HEK293 (cell line): ENCODE data around the gene ZNF574.

ENCODE experiments used
- BCL11A ChIP-seq: fragments of 450-650 bp; formaldehyde crosslinking; IDR thresholded peaks from 2 replicates; pipeline ENCODE4 v1.5.1; 2016; ENCODE audit warnings: low read depth, missing biosample characterization, missing genetic modification characterization
- CTCF ChIP-seq: fragments of 450-650 bp; formaldehyde crosslinking; IDR thresholded peaks from 2 replicates; pipeline ENCODE4 v1.5.1; 2016; ENCODE audit warnings: missing biosample characterization, missing genetic modification characterization
- HIC1 ChIP-seq: fragments of 450-650 bp; formaldehyde crosslinking; IDR thresholded peaks from 2 replicates; pipeline ENCODE4 v1.5.1; 2016; ENCODE audit warnings: missing biosample characterization, missing genetic modification characterization
- REST ChIP-seq: fragments of 450-650 bp; formaldehyde crosslinking; IDR thresholded peaks from 2 replicates; pipeline ENCODE4 v1.5.1; 2016; ENCODE audit warnings: missing biosample characterization, missing genetic modification characterization
- YY1 ChIP-seq: fragments of 450-650 bp; formaldehyde crosslinking; IDR thresholded peaks from 2 replicates; pipeline ENCODE4 v1.5.1; 2018; ENCODE audit warnings: missing biosample characterization, missing genetic modification characterization
- ZBTB44 ChIP-seq: fragments of 450-650 bp; IDR thresholded peaks from 2 replicates; pipeline ENCODE4 v1.5.1; 2018; ENCODE audit warnings: missing biosample characterization, mild to moderate bottlenecking, missing genetic modification characterization
- ZBTB8A ChIP-seq: fragments of 450-650 bp; formaldehyde crosslinking; IDR thresholded peaks from 2 replicates; pipeline ENCODE4 v1.5.1; 2016; ENCODE audit warnings: missing biosample characterization, missing genetic modification characterization
- ZNF16 ChIP-seq: fragments of 450-650 bp; formaldehyde crosslinking; IDR thresholded peaks from 2 replicates; pipeline ENCODE4 v1.5.1; 2016; ENCODE audit warnings: low read depth, missing biosample characterization, missing genetic modification characterization
- ZNF248 ChIP-seq: fragments of 450-650 bp; formaldehyde crosslinking; IDR thresholded peaks from 2 replicates; pipeline ENCODE4 v1.5.1; 2017; ENCODE audit warnings: missing biosample characterization, missing genetic modification characterization
- ZNF274 ChIP-seq, 2 experiments: fragments of 200-500 bp in 1 of 2; fragments of 450-650 bp in 1 of 2; sonication (Bioruptor generic) in 1 of 2; formaldehyde crosslinking in 1 of 2; IDR thresholded peaks; 2 replicates each; pipeline versions ENCODE4 v1.5.1 to v1.6.1; 2014 to 2016; ENCODE audit warnings: borderline replicate concordance in 1 of 2, inconsistent platforms in 1 of 2, low read length in 1 of 2, missing biosample characterization in 1 of 2, missing genetic modification characterization in 1 of 2

DNA sequence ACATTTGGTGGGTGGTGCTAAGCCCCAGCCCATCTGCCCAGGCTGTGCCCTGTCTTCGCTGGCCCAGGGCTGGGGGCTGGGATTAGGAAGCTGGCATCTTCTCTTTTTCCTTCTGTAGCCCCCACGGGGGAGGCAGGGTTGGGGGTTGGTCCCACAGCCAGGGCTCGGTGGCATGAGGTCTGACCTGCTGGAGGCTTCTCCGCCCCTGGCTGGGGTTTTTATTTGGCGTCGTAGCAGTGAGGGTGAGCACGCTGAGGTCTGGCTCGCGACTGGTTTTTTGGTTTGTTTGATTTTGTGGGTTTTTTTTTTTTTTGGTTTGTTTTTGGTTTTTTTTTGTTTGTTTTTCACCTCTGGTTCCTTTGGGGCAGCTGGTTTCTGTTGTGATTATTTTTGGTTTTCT is 14.7 kb downstream of the ZNF574 start:
- TF ChIP-seq CTCF (tag by site-specific recombination) (no peak), REST (tag by site-specific recombination) (no peak), YY1 (tag by site-specific recombination) (no peak), ZBTB44 (tag by site-specific recombination) (no peak), HIC1 (no peak), ZNF16 (tag by site-specific recombination) (no peak), ZNF248 (tag by site-specific recombination) (no peak), ZBTB8A (tag by site-specific recombination) (no peak), ZNF274 (IDR thresholded peaks at IDR 0.05; ENCODE audit: low read length) (no peak), ZNF274 (tag by site-specific recombination; IDR thresholded peaks at IDR 0.05; ENCODE audit: borderline replicate concordance) (no peak), BCL11A (tag by site-specific recombination) (no peak)
